Ectodermal cell (in vitro differentiated cells): ENCODE measurements around the gene TVP23A.

Experiments used
- H3K27ac ChIP-seq: 2 replicates; pipeline ENCODE4 v1.7.0; 2013; ENCODE audit warnings: mild to moderate bottlenecking, low read depth, low read length; ENCODE audit not compliant: insufficient read depth, poor library complexity, severe bottlenecking
- H3K27me3 ChIP-seq: 2 replicates; pipeline ENCODE4 v1.7.0; 2013; ENCODE audit warnings: mild to moderate bottlenecking, low read length; ENCODE audit not compliant: insufficient read depth, control insufficient read depth, poor library complexity, severe bottlenecking
- H3K36me3 ChIP-seq: one replicate; pipeline ENCODE4 v1.7.0; 2013; ENCODE audit warnings: low read length; ENCODE audit not compliant: control insufficient read depth, insufficient read depth
- H3K4me1 ChIP-seq: one replicate; pipeline ENCODE4 v1.7.0; 2013; ENCODE audit warnings: low read length; ENCODE audit not compliant: control insufficient read depth, insufficient read depth
- H3K4me3 ChIP-seq: 2 replicates; pipeline ENCODE4 v1.7.0; 2013; ENCODE audit warnings: low read depth, low read length, control low read depth; ENCODE audit not compliant: insufficient read depth
- H3K9me3 ChIP-seq: 2 replicates; pipeline ENCODE4 v1.7.0; 2013; ENCODE audit warnings: mild to moderate bottlenecking, low read length, moderate library complexity; ENCODE audit not compliant: control insufficient read depth
- WGBS, 2 experiments: methylation state at CpG; one replicate each; pipeline ENCODE4 v1.1.7; 2013; ENCODE audit warnings: missing lambda C conversion rate in 2 of 2; 5-methylcytosine and 5-hydroxymethylcytosine counted together

Gene TVP23A

GRCh38 chr16:10776280-10776679 lies 42.3 kb downstream of the TVP23A start:
- Histone ChIP-seq H3K27ac (no peak overlapping the region), H3K36me3 (no peaks in the 10 kb centered on the region), H3K4me1 (no peaks in the 10 kb centered on the region), H3K9me3 (no peaks in the 10 kb centered on the region), H3K4me3 (no peak overlapping the region), H3K27me3 (no peaks in the 10 kb centered on the region)
- 91 to 96% methylated on average over 4 of the region's 4 CpGs for WGBS, 2 experiments

- Histone ChIP-seq H3K27ac (no peak overlapping the region), H3K27me3 (no peaks in the 10 kb centered on the region), H3K4me3 (no peak overlapping the region), H3K36me3 (peaks cover 5% of the 10 kb centered on the region), H3K4me1 (no peaks in the 10 kb centered on the region), H3K9me3 (no peaks in the 10 kb centered on the region)
- 86 to 88% methylated on average over 1 of the region's 1 CpG for WGBS, 2 experiments
Measured at GRCh38 chr16:10770907-10771306, 47.7 kb downstream of the TVP23A start.

DNA sequence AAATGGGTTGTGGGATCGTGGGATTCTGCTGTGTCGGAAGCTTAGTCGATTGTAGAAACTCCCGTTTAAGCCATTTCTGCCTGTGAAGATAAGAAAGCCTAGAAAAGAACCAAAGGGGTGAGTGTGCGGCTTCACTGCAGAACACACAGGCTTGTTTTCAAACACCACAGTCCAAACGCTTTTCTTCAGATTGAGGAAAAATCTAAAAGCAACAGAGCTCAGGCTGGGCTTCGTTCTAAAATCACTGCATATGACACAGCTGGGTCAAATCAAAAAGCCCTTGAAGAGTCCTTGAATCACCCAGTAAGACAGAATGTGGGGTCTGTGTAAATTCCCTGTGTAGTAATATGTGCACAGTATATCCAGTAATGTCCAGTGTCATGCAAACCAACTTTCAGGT lies 49.2 kb downstream of the TVP23A start:
- Histone ChIP-seq H3K4me1 (no peaks in the 10 kb centered on the region), H3K9me3 (no peaks in the 10 kb centered on the region), H3K27me3 (no peaks in the 10 kb centered on the region), H3K36me3 (peaks cover 15% of the 10 kb centered on the region), H3K27ac (no peak overlapping the region), H3K4me3 (no peak overlapping the region)
- 85 to 89% methylated on average over 7 of the region's 7 CpGs for WGBS, 2 experiments

DNA sequence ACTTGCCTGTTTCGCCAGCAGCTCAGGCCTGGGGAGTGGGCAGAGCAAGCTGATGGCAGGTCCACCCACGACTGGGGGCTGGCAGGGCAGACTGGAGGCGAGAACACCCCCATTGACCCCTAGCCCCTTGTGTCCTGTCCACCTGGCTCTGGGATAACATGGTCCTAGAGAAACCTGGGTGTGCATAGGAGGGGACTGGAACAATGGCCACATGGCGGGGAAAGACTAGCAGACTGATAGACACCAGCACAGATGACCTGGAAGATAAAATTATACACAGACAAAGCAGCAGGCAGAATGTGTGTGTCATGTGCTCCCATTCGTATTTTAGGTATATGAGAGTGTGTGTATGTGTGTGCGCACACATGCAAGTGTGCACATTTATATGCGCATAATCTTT lies 51.5 kb downstream of the TVP23A start:
- H3K27ac ChIP-seq, result no peak overlapping the region
- H3K27me3 ChIP-seq, result no peaks in the 10 kb centered on the region
- H3K4me1 ChIP-seq, result no peaks in the 10 kb centered on the region
- H3K36me3 ChIP-seq, result peaks cover 33% of the 10 kb centered on the region
- H3K9me3 ChIP-seq, result no peaks in the 10 kb centered on the region
- no peak overlapping the region for H3K4me3 ChIP-seq
- 87% methylated on average over 7 of the region's 7 CpGs for WGBS, 2 experiments

- H3K36me3 ChIP-seq, result peaks cover 45% of the 10 kb centered on the region
- 94 to 95% methylated on average over 4 of the region's 4 CpGs for WGBS, 2 experiments
Measured at GRCh38 chr16:10765772-10766171, 52.8 kb downstream of the TVP23A start.

GRCh38 chr16:10763456-10763855 lies 55.1 kb downstream of the TVP23A start:
- 95 to 96% methylated on average over 7 of the region's 7 CpGs for whole genome bisulfite sequencing, 2 experiments
- Histone ChIP-seq H3K4me1 (no peaks in the 10 kb centered on the region), H3K9me3 (no peaks in the 10 kb centered on the region), H3K27me3 (no peaks in the 10 kb centered on the region), H3K36me3 (peaks cover 59% of the 10 kb centered on the region), H3K27ac (no peak overlapping the region), H3K4me3 (no peak overlapping the region)

More at GRCh38 chr16:10765772-10766171, 52.8 kb downstream of the TVP23A start:
- H3K27ac ChIP-seq, result no peak overlapping the region
- H3K27me3 ChIP-seq, result no peaks in the 10 kb centered on the region
- H3K4me1 ChIP-seq, result no peaks in the 10 kb centered on the region
- no peak overlapping the region for H3K4me3 ChIP-seq
- no peaks in the 10 kb centered on the region for H3K9me3 ChIP-seq

DNA sequence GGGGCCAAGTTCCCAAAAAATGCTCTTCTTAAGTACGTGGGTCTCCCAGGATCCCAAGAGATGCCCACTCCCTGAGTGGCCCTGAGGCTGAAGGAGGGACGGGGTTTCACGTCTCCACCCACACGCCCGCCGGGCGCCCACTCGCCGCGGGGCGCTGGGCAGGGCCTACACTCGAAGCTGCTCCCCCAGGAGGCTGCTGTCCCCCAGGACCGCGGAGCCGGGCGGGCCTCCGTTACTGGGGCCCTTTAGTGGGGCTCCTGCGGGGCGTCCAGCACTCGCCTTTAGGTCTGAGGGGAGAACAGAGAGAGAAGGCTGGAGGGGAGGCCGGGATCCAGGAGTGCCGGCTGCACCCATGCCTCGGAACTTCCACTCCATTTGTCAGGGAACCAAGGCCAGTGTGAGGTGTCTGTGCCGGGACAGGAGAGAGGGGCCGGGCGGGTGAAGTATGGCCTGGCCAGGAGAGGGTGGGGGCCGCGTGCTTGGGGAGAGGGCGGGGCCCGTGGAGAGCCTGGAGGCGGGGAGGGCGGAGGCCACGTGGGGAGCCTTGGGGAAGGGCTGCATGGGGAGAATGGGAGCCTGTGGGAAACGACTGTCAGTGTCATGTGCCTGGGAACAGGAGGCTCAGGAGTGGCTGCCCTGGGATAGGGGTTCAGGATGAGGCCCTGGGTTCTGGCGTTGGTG lies 56.1 kb downstream of the TVP23A start:
- Histone ChIP-seq H3K27ac (no peak overlapping the region), H3K36me3 (peaks cover 68% of the 10 kb centered on the region)
- WGBS, 2 experiments, result 94 to 96% methylated on average over 35 of the region's 35 CpGs

GRCh38 chr16:10761373-10761772 lies 57.2 kb downstream of the TVP23A start:
- Histone ChIP-seq H3K27me3 (no peaks in the 10 kb centered on the region), H3K4me3 (no peak overlapping the region), H3K4me1 (no peaks in the 10 kb centered on the region), H3K9me3 (no peaks in the 10 kb centered on the region), H3K36me3 (peaks cover 66% of the 10 kb centered on the region), H3K27ac (no peak overlapping the region)
- WGBS, 2 experiments, result 97% methylated on average over 8 of the region's 8 CpGs

More for the DNA sequence above, 56.1 kb downstream of the TVP23A start:
- no peaks in the 10 kb centered on the region for H3K27me3 ChIP-seq
- no peaks in the 10 kb centered on the region for H3K4me1 ChIP-seq
- H3K9me3 ChIP-seq, result no peaks in the 10 kb centered on the region
- H3K4me3 ChIP-seq, result no peak overlapping the region

GRCh38 chr16:10760858-10761257 lies 57.7 kb downstream of the TVP23A start:
- H3K36me3 ChIP-seq, result peaks cover 64% of the 10 kb centered on the region
- 83 to 94% methylated on average over 1 to 3 of the region's 3 CpGs for whole genome bisulfite sequencing, 2 experiments
- H3K27ac ChIP-seq, result no peak overlapping the region
- H3K9me3 ChIP-seq, result no peaks in the 10 kb centered on the region
- no peak overlapping the region for H3K4me3 ChIP-seq
- no peaks in the 10 kb centered on the region for H3K27me3 ChIP-seq
- H3K4me1 ChIP-seq, result no peaks in the 10 kb centered on the region

- peaks cover 31% of the 10 kb centered on the region for H3K36me3 ChIP-seq
- no peaks in the 10 kb centered on the region for H3K27me3 ChIP-seq
- H3K9me3 ChIP-seq, result no peaks in the 10 kb centered on the region
- H3K4me3 ChIP-seq, result no peak overlapping the region
- no peak overlapping the region for H3K27ac ChIP-seq
- WGBS, 2 experiments, result 92 to 97% methylated on average over 6 of the region's 6 CpGs
- no peaks in the 10 kb centered on the region for H3K4me1 ChIP-seq
Measured at GRCh38 chr16:10756574-10756973, 62.0 kb downstream of the TVP23A start.
